ENCODE measurements around the gene NUP160.
"Not testable (repeated sequence)": the region's sequence is repeated elsewhere in the genome, so short reads cannot be mapped to it uniquely, and the experiment has no call there.

DNA sequence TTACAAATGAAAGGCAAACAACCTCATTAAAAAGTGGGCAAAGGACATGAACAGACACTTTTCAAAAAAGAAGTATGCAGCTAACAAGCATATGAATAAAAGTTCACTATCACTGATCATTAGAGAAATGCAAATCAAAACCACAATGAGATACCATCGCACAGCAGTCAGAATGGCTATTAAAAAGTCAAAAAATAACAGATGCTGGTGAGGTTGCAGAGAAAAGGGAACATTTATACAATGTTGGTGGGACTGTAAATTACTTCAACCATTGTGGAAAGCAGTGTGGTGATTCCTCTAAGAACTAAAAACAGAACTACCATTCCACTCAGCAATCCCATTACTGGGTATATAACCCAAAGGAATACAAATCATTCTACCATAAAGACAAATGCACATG is 18.1 kb downstream of the NUP160 start:
- TF ChIP-seq, protein P1, sequence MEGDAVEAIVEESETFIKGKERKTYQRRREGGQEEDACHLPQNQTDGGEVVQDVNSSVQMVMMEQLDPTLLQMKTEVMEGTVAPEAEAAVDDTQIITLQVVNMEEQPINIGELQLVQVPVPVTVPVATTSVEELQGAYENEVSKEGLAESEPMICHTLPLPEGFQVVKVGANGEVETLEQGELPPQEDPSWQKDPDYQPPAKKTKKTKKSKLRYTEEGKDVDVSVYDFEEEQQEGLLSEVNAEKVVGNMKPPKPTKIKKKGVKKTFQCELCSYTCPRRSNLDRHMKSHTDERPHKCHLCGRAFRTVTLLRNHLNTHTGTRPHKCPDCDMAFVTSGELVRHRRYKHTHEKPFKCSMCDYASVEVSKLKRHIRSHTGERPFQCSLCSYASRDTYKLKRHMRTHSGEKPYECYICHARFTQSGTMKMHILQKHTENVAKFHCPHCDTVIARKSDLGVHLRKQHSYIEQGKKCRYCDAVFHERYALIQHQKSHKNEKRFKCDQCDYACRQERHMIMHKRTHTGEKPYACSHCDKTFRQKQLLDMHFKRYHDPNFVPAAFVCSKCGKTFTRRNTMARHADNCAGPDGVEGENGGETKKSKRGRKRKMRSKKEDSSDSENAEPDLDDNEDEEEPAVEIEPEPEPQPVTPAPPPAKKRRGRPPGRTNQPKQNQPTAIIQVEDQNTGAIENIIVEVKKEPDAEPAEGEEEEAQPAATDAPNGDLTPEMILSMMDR (IDR thresholded peaks at IDR 0.05), result not testable (repeated sequence)
- TF ChIP-seq POLR2A (IDR thresholded peaks at IDR 0.05), result not testable (repeated sequence)

Measured in body of pancreas (tissue), 4 donors.